SHP77 (cell line): Measurements from ENCODE around the gene ZMYND8.
A peak's percentile ranks its signal among the peaks of the same experiment; 100 is the strongest.
"Not testable (repeated sequence)": the region's sequence is repeated elsewhere in the genome, so short reads cannot be mapped to it uniquely, and the experiment has no call there.

ENCODE experiments used
- DNase-seq, 2 experiments: peaks; one replicate each; lab custom pipeline; 2025; lab: John Stamatoyannopoulos, UW

The ZMYND8 gene

DNA sequence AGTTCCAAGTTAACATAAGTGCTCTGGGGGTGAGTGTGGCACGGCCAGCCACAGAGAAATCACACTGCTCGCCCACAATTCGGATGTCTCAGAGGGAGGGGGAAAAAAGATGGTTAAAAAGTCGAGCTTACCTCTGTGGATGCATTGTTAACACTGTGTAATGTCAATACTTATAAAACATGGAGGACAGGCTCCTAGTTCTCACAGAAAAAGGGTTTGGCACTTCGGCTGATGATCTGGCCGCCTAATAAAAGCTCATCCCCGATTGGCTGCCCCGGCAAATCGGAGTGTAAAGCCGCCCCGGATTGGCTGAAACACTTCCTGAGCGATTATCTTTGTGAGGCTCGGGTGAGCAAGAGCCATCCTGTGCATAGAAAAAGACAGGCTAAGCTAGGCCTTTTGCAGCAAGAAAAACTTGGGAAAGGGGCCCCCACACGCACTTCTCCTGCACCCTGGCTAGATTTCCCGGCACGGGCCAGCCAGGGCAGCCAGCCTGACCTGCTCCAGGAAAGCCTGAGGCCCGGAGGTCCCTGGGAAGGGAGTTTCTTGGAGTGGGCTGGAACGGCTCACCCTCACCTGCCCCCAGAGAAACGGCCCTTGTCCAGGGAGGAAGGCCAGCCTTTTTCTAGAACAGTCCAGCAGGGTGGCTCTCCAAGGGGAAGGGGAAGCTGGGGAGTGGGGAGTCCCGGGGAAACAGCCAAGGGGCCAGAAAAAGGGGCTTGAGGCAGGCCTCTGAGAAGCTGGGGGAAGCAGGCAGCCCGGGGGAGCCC, at the start of gene ZMYND8:
TSS of gene ZMYND8 (minus strand) at position 174 of the 770 bp plus-strand sequence. CDS start at position 145, 29 bp downstream.
- peak; percentile 85 to 91 for DNase-seq

DNA sequence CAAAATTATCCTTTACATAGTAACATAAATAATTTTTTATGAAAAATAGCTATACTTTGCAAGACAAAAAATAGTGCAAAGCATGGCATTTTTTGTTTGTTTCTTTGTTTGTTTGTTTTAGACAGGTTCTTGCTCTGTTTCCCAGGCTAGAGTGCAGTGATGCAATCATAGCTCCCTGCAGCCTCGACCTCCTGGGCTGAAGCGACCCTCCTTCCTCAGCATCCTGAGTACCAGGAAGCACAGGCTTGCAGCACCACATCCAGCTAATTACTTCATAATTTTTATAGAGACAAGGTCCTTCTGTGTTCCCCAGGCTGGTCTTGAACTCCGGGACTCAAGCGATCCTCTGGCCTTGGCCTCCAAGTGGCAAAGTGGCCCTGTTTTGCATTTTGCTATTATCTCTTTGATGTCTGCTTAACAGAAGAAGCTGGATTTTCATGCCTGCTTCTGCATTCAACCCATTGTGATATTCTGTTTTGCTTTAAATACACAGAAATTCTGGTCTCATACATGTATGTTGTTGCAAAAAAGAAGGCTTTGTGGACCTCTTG, 49.4 kb upstream of the ZMYND8 start:
- DNase-seq = no peak

DNA sequence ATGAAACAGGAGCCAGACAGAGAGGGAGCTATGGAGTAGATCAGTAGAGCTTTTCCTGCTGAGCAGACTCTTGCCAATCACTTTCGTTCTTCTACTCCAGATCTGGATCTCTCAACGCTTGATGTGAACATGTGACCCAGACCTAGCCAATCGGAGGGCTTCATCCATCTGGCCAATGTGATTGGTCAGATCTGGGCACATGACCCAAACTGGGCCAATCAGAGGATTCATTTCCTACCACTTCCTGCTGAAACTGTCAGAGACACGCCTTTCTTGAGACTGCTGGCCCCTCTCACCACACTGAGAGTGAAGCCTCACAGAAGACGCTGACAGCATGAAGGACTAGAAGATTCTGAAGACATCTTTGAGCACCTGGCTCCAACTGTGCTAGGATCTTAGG, 44.2 kb upstream of the ZMYND8 start:
- DNase-seq = no peak

DNA sequence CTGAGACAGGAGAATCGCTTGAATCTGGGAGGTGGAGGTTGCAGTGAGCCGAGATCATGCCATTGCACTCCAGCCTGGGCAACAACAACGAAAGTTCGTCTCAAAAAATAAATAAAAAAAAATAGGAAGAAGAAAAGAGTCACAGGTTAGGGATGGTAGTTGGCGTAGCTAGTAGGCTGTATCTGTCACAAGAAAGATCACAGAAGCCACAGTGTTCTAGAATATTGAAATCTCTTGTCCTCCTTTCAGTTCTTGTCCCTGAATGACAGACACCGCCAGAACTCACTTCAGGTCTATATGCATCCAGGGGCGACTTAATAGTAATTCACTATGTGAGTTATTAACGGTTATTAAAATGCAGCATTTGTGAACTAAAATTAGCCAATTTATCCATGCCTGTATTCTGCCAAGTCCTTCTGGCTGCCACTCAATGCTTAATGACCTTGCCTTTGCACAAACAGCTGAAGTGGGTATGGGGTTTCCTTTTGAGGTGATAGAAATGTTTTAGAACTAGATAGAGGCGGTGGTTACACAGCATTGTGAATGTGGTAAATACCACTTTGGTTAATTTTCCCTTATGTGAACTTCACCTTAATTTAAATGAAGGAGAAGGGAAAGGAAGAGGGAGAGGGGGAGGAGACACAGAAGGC, 41.3 kb upstream of the ZMYND8 start:
- DNase-seq = no peak

DNA sequence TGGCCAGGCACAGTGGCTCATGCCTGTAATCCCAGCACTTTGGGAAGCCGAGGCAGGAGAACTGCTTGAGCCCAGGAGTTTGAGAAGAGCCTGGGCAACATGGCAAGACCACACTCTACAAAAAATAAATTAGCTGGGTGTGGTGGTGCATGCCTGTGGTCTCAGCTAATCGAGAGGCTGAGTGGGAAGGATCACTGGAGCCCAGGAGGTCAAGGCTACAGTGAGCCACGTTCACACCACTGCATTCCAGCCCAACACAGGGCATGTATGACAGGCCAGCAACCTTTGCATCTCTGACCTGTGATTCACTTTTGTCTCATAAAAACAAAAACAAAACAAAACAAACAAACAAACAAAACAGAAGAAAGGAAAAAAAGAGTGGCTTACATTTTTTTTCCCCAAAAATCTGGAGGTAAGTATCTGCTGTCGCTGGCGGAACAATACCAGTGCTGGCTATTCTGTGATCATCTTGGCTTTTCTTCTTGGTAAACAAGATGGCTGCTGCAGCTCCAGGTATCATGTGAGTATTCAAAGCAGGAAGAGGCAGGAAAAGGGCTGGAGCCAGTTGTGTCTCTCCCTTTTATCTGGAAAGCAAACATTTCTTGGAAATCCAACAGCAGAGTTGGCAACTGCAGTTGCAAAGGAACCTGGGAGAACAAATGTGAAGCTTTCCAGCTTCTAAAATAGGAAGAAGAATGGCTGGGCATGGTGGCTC, 40.4 kb upstream of the ZMYND8 start:
- DNase-seq = no peak

DNA sequence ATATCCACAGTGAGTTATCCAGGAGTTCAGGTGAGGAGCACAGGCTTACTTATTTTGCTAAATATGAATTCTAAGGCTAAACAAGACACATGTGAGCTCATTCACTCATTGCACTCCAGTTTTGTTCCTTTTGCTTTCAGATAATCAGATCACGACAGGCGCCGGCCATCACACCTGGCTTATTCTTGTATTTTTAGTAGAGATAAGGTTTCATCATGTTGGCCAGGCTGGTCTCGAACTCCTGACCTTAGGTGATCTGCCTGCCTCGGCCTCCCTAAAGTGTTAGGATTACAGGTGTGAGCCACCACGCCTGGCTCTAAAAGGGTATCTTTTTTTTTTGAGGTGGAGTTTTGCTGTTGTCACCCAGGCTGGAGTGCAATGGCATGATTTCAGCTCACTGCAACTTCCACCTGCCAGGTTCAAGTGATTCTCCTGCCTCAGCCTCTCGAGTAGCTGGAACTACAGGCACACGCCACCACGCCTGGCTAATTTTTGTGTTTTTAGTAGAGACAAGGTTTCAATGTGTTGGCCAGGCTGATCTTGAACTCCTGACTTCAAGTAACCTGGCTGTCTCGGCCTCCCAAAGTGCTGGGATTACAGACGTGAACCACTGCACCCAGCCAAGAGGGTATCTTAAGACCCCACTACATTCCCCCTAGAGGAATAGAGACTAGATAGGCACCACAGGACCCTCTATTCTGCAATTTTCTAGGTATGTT, 37.5 kb upstream of the ZMYND8 start:
- not testable (repeated sequence) for DNase-seq

DNA sequence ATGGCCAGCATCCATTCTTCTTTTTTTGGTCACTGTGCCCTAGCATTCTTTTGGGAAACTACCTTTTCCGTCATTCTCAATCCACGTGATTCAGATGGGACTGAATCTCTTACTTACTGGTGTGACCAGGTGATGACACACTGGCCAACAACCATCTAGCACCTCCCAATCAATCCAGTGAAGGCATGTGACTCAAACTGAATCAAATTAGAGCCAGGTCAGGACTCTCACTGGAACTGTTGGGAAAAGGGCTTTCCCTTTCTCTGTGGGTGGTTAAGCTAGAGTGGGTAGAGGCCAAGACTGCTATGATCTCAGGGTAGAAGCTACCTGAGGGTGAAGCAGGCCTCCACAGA, 36.2 kb upstream of the ZMYND8 start:
- no peak for DNase-seq

DNA sequence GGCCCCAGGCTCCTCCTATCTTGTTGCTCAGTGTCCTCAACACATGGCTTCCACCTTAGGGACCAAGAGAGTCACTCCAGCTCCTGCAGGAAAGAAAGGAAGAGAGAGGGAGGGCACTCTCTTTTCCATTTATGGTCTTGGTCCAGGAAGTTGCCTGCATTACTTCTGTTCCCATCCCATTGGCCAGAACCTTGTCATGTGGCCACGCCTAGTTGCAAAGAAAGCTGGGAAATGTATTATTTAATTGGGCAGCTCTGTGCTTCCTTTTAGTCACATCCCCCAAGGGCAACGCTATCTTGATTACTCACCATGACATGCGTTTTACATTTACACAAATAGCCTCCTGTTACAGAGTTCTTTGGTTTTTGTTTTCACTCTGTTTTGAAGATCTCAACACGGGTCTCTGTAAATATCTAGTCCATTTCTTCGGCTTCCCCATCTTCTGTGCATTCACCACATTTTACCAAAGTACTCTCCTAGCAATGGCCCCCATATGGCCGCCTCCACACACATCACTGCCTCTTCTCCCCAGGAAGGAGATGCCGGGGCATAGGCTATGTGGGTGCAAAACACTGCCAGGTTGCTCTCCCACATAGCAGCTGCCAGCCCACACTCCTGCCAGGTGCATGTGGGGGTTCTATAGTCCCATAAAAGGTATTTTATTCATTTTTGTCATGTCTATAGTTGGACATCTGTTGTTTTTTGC, 35.7 kb upstream of the ZMYND8 start:
- DNase-seq = no peak

DNA sequence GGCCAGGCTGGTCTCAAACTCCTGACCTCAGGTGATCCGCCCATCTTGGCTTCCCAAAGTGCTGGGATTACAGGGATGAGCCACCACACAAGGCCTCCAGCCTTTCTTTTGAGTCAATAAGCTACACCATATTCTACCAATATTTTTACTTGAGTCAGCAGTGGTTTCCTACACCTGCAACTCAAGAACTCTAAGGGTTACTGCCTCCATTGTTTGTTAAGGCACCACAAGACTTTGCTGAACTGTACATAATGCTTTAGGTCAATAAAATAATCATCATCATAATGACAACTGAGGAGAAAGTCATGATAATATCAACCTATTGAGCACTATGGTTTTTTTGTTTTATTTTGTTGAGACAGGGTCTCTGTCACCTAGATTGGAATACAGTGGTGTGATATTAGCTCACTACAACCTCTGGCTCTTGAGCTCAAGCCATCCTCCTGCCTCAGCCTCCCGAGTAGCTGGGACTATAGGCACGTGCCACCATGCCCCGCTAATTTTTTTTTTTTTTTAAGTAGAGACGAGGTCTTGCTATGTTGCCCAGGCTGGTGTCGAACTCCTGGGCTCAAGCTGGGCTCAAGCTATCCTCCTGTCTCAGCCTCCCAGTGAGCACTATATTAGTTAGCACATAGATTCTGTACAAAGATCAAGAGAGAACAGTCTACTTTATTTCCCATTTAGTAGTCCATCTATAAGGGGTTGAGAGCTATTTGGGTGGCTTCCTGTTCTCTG, 34.9 kb upstream of the ZMYND8 start:
- no peak for DNase-seq

DNA sequence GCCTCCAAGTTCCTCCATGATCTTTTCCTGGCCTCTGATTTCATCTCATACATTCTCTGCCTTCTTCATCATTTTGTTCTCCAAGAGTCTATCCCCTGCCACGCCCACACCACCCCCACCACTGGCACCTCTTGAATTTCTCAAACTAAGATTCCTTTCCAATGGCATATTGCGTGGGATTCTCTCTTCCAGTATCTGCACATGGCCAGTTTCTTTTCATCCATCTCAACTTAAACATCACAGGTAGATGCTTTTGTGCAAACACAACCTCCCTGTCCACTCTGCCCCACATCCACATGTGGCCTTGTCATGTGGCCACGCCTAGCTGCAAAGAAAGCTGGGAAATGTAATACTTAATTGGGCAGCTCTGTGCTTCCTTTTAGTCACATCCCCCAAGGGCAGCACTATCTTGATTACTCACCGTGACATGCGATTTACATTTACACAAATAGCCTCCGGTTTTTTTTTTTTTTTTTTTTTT, 33.4 kb upstream of the ZMYND8 start:
- no peak for DNase-seq

DNA sequence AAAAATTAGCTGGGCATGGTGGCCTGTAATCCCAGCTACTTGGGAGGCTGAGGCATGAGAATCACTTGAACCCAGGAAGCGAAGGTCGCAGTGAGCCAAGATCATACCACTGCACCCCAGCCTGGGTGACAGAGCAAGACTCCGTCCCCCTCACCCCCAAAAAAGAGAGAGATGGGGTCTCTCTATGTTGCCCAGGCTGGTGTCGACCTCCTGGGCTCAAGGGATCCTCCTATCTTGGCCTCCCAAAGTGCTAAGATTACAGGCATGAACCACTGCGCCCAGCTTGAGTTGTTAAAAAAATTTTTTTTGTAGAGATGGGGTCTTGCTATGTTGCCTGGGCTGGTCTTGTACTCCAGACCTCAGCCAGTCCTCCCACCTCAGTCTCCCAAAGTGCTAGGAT, 29.5 kb upstream of the ZMYND8 start:
- DNase-seq = not testable (repeated sequence)

DNA sequence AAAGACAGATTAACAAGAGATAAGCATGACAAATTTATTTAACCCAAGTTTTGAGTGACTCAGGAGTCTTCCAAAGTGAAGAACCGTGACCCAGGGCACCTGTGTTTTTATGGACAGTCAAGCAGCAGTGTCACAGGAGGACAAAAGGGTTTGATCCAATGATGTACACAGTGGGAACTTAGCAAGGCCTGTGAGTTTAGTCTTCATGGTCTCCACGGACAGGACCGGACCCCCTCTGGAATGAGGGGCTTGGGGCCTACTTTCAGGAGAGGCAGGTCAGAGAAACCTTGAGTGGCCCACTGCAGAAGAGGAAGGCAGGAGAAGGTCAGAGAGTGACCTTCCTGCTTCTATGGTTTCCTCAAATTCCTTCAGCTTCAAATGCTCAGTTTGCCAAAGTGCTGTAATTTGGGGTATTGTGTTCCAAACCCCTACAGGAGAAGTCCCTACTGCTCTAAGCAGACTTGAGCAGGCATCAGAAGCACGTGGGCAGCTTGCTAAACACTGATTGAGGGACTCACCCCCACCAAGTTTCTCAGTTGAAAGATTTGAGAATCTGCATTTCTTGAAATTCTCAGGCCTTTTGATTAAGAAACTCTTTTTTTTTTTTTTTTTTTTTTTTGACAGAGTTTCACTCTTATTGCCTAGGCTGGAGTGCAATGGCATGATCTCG, 26.4 kb upstream of the ZMYND8 start:
- no peak for DNase-seq

DNA sequence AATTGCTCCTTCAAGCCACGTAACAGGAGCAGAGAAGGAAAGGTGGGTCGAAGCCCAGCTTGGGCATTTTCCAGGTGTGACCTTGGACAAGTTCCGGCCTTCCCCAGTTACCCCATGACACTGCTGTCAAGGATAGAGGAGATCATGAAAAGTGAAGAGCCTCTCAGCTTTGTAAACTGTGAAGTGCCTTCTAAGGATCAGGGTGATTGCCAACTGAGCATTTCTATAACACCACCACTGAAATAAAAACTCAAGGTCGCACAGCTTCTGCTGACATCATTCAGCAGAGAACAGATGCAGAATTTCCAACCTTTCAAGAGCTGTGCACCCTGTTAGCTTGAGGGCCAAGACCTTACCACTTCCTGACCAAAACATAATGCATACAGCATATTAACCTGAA, 24.0 kb upstream of the ZMYND8 start:
- no peak for DNase-seq

DNA sequence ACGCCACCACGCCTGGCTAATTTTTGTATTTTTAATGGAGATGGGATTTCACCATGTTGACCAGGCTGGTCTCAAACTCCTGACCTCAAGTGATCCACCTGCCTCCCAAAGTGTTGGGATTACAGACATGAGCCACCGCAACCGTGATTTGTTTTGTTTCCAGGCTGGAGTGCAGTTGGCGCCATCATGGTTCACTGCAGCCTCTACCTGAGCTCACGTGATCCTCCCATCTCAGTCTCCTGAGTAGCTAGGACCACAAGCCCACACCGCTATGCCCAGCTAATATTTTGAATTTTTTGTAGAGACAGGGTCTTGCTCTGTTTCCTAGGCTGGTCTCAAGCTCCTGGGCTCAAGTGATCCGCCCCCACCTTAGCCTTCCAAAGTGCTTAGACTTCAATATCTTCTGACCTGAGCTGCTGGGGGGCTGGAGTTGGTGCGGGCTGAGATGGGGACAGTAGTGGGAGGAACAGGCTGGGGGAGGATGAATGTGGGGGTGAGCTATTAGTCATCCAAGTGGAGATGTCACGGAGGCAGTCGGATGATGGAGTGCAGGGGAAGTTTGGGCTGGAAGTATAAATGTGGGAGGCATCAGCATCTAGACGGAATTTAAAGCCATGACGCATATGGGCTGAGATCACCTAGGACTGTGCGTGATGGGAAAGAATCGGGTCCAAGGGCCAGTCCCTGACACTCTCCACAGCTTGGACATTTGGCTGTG, 23.1 kb upstream of the ZMYND8 start:
- no peak for DNase-seq

DNA sequence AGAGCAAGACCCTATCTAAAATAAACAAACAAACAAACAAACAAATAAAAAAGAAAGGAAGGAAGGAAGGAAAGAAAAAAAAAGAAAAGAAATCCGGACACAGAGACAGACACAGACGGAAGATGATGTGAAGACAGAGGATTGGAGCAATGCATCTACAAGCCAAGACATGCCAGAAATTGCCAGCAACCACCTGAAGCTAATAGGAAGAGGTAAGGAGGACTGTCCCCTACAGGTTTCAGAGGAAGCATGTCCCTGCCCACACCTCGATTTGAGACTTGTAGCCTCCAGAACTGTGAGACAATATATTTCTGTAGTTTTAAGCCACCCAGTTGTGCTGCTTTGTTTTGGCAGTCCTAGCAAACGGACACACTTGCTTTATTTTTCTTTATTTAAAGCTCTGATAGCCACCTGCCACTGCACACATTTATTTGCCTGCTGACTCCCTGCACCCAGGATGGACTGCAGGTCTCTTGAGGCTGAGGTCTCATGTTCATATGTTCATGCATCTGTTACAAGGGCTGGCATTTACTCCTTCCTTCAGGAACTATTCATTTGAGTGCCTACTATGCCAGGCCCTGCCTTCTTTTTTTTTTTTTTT, 20.7 kb upstream of the ZMYND8 start:
- no peak for DNase-seq

DNA sequence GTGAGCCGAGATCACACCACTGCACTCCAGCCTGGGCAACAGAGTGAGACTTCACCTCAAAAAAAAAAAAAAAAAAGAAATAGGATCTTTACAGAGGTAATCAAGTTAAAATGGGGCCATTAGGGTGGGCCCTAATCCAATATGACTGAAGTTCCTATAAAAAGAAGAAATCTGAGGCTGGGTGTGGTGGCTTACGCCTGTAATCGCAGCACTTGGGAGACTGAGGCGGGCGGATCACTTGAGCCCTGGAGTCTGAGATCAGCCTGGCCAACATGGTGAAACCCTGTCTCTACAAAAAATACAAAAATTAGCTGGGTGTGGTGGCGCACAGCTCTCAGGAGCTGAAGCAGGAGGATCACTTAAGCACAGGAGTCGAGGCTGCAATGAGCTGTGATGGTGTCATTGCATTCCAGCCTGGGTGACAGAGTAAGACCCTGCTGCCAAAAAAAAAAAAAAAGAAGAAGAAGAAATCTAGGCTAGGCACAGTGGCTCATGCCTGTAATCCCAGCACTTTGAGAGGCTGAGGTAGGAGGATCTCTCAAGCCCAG, 19.7 kb upstream of the ZMYND8 start:
- DNase-seq = not testable (repeated sequence)

DNA sequence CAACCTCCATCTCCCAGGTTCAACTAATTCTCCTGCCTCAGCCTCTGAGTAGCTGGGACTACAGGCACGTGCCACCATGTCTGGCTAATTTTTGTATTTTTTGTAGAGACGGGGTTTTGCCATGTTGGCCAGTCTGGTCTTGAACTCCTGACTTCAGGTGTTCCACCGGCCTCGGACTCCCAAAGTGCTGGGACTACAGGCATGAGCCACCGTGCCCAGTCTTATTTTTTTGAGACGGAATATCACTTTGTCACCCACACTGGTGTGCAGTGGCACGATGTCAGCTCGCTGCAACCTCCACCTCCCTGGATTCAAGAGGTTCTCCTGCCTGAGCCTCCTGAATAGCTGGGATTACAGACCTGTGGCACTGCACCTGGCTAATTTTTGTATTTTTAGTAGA, 17.6 kb upstream of the ZMYND8 start:
- DNase-seq = not testable (repeated sequence)

DNA sequence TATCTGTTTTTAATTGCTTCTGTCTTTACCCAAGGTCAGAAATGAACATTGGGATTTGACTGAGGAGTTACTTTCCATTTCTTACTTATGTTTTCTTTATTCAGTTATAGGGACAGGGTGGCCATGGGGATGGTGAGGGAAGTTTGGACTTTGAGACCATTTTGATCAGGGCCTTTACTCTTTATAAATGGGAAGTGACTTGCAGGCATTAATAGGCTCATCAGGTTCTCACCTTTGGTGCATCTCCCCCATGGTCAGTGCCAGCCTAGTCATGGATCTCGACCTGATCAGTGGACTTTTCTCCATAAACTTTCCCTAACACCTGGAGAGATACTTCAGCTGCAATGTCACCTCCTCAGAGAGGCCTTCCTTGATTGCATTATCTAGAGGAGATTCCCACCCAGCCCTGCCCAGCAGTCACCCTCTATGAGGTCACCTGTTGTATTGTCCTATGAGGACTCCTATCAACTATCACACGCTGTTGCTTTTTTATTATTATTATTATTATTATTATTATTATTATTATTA, 16.8 kb upstream of the ZMYND8 start:
- no peak for DNase-seq
